Right cardiac atrium (tissue), 5 donors: Measurements from ENCODE around the gene HPN. TPM values are rescaled to one million over a fixed set of nuclear protein-coding genes. Genes with fewer than 3 reads are reported as not detected.
"Not testable (repeated sequence)": the region's sequence is repeated elsewhere in the genome, so short reads cannot be mapped to it uniquely, and the experiment has no call there.

Experiments used
- ATAC-seq, 2 donors: fragments of 200-7000 bp; cut with Tn5 transposase; one replicate each; pipeline versions ENCODE4 v1.8.0 to v1.9.1; 2020; ENCODE audit warnings: moderate library complexity in 2 of 2, mild to moderate bottlenecking in 1 of 2
- DNase-seq, 3 donors: peaks; one replicate each; pipeline ENCODE4 v3.0.0-alpha.2; 2020
- H3K27ac ChIP-seq: one replicate; pipeline ENCODE4 v1.5.1; 2013; ENCODE audit warnings: mild to moderate bottlenecking, low read length, control low read depth, moderate library complexity
- H3K27me3 ChIP-seq: one replicate; pipeline ENCODE4 v1.6.1; 2013; ENCODE audit not compliant: control insufficient read depth, insufficient read depth
- H3K4me1 ChIP-seq: one replicate; pipeline ENCODE4 v1.6.1; 2013; ENCODE audit warnings: low read length; ENCODE audit not compliant: control insufficient read depth, insufficient read depth
- H3K4me3 ChIP-seq: one replicate; pipeline ENCODE4 v1.5.1; 2013; ENCODE audit warnings: low read length, control low read depth
- H3K9me3 ChIP-seq: one replicate; pipeline ENCODE4 v1.6.1; 2013; ENCODE audit warnings: low read length; ENCODE audit not compliant: control insufficient read depth
- WGBS: extraction: QIAGEN DNeasy Blood & Tissue Kit; methylation state at CpG from one replicate; pipeline ENCODE4 v1.1.7; 2013; 5-methylcytosine and 5-hydroxymethylcytosine counted together
- intact Hi-C, 4 donors: fragments of 100-400 bp; cut with DNase I; formaldehyde crosslinking; loops; one replicate each; pipeline versions ENCODE4 v1.11.0 to v1.14.0; 2022 to 2023
- long read RNA-seq, 4 donors: library from polyadenylated mRNA; unstranded; transcript quantifications; one replicate each; pipeline ENCODE4 v2.0.0, GENCODE V29; 2020 to 2021
- polyA plus RNA-seq: library from polyadenylated mRNA; stranded (reverse); fragments of 200-250 nt; gene quantifications from one replicate; pipeline ENCODE4 v1.2.3, GENCODE V29; 2013
- total RNA-seq, 4 donors: library from RNA; stranded (reverse); fragmentation: NEBNext Ultra II Directional; extraction: Animal tissue kit (Norgen Biotek cat#: 25700); gene quantifications; one replicate each; pipeline ENCODE4 v1.2.1, GENCODE V29; 2021
- donor health status: healthy with polysubstance abuse.
- donor health status: DM: no; HTN: yes; CAD: no.
- donor health status: DM: no; HTN: no; CAD: no.
- donor health status: DM: no; HTN: yes; CAD: no; lungs with severe emphysema.
- donor health status: DM: yes; HTN: yes; CAD: no.

The HPN gene
- total RNA-seq = 1 to 10 TPM; 3.9 to 7.0 (median 5.0) TPM
- polyA plus RNA-seq = 1.5 TPM
- long read RNA-seq, donor 1, partial matches to known transcripts = 5 of 9 reads
- long read RNA-seq, donor 1, other reads (novel, unspliced or antisense) = 4 of 9 reads
- long read RNA-seq, donor 2, partial matches to known transcripts = 7 of 10 reads
- long read RNA-seq, donor 2, other reads (novel, unspliced or antisense) = 3 of 10 reads
- long read RNA-seq, donor 3, partial matches to known transcripts = 16 of 19 reads
- long read RNA-seq, donor 3, other reads (novel, unspliced or antisense) = 3 of 19 reads
- long read RNA-seq, donor 4, partial matches to known transcripts = 6 of 14 reads
- long read RNA-seq, donor 4, other reads (novel, unspliced or antisense) = 8 of 14 reads

DNA sequence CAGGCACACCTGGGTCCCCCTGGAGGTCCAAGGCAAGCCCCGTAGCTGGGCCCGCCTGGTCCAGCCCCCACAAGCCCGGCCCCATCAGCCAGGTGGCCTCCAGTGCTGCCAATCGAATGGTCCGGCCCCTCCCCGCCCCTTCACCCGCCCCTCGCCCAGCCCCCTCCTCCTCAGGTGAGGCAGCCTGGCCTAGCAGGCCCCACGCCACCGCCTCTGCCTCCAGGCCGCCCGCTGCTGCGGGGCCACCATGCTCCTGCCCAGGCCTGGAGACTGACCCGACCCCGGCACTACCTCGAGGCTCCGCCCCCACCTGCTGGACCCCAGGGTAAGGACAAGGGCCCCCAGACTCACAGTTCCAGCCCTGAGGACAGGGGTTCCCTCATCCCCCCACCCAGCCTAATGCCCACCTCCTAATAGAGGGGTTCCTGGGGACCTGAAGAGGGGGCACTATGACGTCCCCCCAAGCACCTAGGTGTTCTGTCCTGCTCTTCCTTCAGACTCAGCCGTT is at the start of gene HPN:
Gene HPN (plus strand): TSS at position 174 of the 508 bp plus-strand sequence. CDS start 786 bp downstream, outside the sequence.
- H3K4me1 ChIP-seq = peaks cover 14% of the 10 kb centered on the region
- H3K27me3 ChIP-seq = no peaks in the 10 kb centered on the region
- 66% methylated on average over 19 of the region's 19 CpGs for WGBS
- peak; percentile 0 to 3 for ATAC-seq
- H3K9me3 ChIP-seq = no peaks in the 10 kb centered on the region
- peak within 1 kb of the TSS; percentile 37 for H3K27ac ChIP-seq
- H3K4me3 ChIP-seq = no peak within 1 kb of the TSS
- intact Hi-C loops = no loop called here
- DNase-seq = peak in 2 of 3 donors; percentile 64 to 75

DNA sequence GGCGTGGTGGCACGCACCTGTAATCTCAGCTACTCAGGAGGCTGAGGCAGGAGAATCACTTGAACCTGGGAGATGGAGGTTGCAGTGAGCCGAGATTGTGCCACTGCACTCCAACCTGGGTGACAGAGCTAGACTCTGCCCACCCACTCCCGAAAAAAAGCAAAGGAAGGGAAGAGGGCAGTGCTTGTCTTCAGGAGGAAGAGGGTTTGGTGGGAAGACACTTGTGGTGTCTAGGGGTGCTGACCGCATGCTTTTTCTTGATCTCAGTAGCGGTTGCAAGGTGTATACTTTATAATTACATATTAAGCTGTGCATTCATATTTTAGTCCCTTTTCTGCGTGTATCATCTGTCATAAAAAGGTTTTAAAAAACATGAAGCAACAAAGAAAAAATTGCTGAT is 48.9 kb upstream of the HPN start:
- H3K27me3 ChIP-seq, intact Hi-C loops, H3K9me3 ChIP-seq, ATAC-seq, H3K4me3 ChIP-seq, H3K27ac ChIP-seq, H3K4me1 ChIP-seq: not testable (repeated sequence)
- DNase-seq = peak in 1 of 3 donors; percentile 10
- 83% methylated on average over 7 of the region's 7 CpGs for WGBS

DNA sequence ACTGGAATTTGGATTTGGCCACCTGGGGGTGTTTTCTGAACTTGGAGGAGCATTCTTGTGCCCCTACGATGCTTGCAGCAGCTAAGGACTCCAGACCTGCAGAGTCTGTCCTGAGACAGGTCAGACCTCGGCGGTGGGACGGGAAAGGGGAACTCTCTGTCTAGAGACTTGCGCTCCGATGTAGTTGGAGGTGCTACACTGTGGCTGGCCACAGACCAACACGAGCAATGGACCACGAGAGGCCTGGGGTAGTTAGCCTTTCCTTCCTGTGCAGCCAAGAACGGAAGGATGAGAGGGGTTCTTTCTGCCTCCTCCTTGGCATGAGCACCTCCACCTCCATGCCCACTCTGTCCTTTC is 47.3 kb upstream of the HPN start:
- DNase-seq (peak in 1 of 3 donors; percentile 52), ATAC-seq (no peak)
- Histone ChIP-seq H3K9me3 (no peaks in the 10 kb centered on the region), H3K4me1 (no peaks in the 10 kb centered on the region), H3K27me3 (no peaks in the 10 kb centered on the region), H3K27ac (peak overlapping the region; percentile 28), H3K4me3 (no peak overlapping the region)
- WGBS = 64% methylated on average over 9 of the region's 9 CpGs
- intact Hi-C loops = no loop called here

DNA sequence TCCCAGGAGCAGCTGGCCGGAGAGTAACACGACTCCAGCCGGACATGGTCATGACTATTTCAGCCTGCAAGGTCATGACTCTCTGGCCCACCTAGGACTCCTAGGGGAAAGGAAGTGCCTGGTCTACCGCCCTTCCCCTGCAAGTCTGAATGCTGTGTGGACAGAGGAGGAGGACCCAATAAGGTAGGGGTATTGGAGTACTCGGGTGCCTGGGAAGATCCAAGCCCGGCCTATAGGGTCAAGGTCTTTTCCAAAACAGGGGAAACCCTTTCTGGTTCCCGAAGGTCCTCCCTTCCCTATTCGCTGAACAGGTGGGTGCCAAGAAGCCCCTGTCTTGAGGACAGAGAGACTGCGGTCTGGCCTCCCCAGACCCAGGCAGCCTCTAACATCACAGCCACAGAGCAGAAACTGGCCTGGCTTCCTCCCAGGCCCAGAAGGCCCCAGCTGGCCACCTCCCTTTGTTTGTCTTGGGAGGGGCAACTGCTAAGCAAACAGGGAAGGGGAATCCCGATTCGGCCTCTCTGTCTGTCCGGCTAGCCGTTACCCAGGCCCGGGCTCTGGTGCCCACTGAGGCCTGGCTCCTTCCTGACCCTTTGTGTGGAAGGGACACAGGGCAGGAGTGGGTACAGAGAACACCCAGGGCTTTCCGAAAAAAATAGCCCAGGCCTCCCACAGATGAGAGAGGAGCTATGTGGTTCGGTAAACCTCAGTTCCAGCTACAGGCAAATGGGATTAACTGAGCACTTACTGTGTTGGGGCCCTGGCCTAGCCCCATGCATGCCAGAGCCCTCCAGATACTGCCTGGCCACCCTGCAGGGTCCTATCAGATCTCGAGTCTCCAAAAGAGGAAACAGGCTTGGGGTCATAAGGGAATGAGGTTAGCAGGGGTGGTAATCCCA is 46.6 kb upstream of the HPN start:
- Histone ChIP-seq H3K27ac (peak overlapping the region; percentile 69), H3K4me3 (no peak overlapping the region), H3K27me3 (no peaks in the 10 kb centered on the region), H3K4me1 (no peaks in the 10 kb centered on the region), H3K9me3 (no peaks in the 10 kb centered on the region)
- intact Hi-C loops = no loop called here
- ATAC-seq (peak; percentile 74 to 75), DNase-seq (peak; percentile 62 to 82 (median 81))
- WGBS = 58% methylated on average over 17 of the region's 17 CpGs

DNA sequence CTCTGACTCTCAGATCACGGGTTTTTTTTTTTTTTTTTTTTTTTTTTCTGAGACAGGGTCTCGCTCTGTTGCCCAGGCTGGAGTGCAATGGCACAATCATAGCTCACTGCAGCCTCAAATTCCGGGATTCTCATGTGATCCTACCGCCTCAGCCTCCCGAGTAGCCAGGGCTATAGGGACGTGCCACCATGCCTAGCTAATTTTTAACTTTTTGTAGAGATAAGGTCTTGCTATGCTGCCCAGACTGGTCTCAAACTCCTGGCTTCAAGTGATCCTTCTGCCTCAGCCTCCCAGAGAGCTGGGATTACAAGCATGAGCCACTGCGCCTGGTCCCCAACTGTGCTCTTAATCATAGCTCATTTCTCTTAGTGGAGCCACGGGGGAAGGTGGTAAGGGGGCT is 46.0 kb upstream of the HPN start:
- H3K27ac ChIP-seq = peak overlapping the region; percentile 69
- DNase-seq (no peak), ATAC-seq (no peak)
- no peaks in the 10 kb centered on the region for H3K9me3 ChIP-seq
- intact Hi-C loops = no loop called here
- 94% methylated on average over 8 of the region's 8 CpGs for WGBS
- H3K27me3 ChIP-seq = no peaks in the 10 kb centered on the region
- H3K4me3 ChIP-seq = no peak overlapping the region
- H3K4me1 ChIP-seq = no peaks in the 10 kb centered on the region

DNA sequence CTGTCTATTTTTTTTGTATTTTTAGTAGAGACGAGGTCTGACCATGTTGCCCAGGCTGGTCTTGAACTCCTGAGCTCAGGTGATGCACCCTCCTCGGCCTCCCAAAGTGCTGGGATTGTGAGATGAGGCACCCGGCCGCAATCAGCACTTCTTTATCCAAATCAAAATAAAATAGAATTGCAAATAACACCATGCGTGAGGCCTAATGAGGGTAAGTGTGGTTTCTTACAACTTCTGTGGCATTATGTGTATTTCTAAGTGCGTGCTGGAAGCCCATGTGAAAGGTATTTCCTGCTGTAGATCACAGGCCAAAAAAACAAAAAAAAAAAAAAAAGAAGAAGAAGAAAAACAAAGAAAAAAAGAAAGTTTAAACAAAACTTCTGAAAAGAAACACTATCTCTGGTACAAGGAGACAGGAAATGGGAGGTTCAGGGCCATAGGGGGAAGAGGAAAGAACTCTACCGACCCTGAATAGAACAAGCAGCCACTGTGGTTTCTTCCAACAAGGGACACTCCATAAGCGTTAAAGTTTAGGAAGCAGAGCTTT is 44.4 kb upstream of the HPN start:
- H3K4me1 ChIP-seq = no peaks in the 10 kb centered on the region
- intact Hi-C loops = no loop called here
- no peak for ATAC-seq
- H3K9me3 ChIP-seq = no peaks in the 10 kb centered on the region
- H3K27me3 ChIP-seq = no peaks in the 10 kb centered on the region
- no peak for DNase-seq
- H3K27ac ChIP-seq = no peak overlapping the region
- WGBS = 61% methylated on average over 8 of the region's 8 CpGs
- H3K4me3 ChIP-seq = no peak overlapping the region

DNA sequence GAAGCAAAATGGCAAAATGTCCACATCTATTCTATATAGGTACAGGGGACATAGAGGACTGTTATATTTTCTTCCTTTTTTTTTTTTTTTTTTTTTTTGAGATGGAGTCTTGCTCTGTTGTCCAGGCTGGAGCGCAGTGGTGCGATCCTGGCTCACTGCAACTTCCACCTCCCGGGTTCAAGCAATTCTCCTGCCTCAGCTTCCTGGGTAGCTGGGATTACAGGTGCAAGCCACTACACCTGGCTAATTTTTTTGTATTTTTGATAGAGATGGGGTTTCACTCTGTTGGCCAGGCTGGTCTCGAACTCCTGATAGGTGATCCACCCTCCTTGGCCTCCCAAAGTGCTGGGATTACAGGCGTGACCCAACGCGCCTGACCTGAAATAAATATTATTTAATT is 43.3 kb upstream of the HPN start:
- ATAC-seq, intact Hi-C loops, H3K27me3 ChIP-seq, H3K4me1 ChIP-seq, H3K27ac ChIP-seq, H3K4me3 ChIP-seq, H3K9me3 ChIP-seq: not testable (repeated sequence)
- WGBS = 89% methylated on average over 7 of the region's 7 CpGs
- peak in 1 of 3 donors; percentile 28 for DNase-seq

DNA sequence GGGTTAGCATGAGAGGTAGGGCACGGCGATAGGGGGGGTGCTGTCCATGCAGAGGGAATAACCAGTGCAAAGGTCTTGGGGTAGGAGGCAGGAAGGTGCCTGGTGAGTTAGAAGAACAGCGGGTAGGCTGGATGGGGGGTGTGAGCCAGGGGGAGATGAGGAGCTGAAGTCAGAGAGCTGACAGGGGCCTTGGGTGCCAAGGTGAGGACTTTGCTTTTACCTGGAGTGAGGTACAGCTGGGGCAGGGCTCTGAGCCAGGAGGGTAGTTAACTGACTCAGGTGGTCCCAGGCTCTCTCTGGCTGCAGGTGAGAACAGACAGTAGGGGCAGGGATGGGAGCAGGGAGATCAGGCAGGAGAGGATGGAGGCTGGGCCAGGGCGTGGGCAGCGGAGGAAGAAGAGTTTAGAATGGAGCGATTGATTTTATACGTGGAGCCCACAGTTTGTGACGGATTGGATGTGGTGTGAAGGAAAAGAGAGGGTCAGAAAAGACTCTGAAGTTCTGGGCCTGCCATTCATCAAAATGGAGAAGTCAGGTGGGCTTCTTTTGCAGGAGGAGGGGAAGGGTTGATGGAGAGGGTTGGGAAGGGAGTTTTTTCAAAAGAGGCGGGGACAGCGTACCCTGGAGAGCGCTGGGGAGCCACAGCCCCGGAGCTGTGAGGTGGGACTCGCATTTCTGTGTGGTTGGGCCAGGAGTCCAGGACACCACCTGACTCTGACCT is 42.6 kb upstream of the HPN start:
- peak overlapping the region; percentile 99 for H3K4me3 ChIP-seq
- H3K9me3 ChIP-seq = no peaks in the 10 kb centered on the region
- peaks cover 7% of the 10 kb centered on the region for H3K4me1 ChIP-seq
- DNase-seq (peak in 1 of 3 donors; percentile 26), ATAC-seq (peak; percentile 31 to 47)
- 46% methylated on average over 13 of the region's 13 CpGs for WGBS
- H3K27me3 ChIP-seq = no peaks in the 10 kb centered on the region
- H3K27ac ChIP-seq = peak overlapping the region; percentile 99
- intact Hi-C loops = no loop called here

DNA sequence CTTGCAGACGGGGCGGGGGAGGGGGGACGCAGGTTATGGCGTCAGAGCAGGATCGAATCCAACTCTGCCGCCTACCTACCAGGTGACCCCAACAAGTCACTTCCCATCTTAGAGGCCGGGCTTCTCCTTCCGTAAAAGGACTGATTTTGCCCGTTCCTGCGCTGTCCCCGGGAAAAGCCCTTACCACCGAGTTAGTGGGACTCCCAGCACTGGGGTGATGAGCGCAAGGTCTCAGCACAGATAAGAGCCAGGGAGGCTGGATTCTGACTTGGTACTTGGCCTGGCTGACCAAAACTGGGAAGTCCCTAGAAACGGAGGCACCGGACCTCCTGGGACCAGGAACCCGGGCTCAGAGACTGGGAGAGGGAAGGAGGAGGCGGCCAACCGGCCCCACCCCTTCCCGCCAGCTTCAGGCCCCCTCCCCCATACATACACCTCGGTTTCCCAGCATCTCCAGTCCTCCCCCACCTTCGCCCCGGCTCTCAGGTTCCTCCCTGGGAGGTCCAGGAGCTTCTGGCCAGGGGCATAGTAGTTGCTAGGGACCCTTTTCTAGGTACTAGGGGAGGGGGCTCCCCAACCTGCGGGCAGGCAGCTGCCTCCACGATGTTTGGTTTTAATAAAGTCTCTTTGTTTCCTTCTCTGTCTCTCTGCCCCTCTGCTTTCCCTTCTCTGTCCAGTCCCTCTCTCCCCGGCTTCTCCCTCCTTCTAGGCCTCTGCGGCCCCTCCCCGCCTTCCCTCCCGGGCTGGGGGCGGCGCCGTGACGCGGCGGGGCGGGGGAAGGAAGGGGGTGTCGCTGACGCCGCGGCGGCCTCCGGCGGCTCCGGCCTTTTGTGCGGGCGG is 41.8 kb upstream of the HPN start, which contains the start of gene GRAMD1A:
Gene GRAMD1A (plus strand): TSS at position 826 of the 840 bp plus-strand sequence. CDS start 156 bp downstream, outside the sequence.
- peaks cover 7% of the 10 kb centered on the region for H3K4me1 ChIP-seq

DNA sequence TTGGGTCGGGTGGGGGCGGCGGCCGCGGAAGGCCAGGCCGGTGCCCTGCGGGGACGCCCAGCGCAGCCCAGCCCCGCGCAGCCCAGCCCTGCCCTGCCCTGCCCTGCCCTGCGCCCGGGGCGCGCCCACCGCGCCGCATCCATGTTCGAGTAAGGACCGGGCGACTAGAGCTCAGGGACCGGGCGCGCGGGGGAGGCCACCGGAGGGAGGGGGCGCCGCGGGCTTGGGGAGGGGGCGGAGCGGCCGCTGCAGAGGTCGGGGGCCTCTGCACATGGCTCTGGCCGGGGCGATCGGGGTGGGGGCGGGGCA is 41.2 kb upstream of the HPN start:
- Histone ChIP-seq H3K4me3 (peak overlapping the region; percentile 99), H3K4me1 (peaks cover 7% of the 10 kb centered on the region)

More for the DNA sequence above, 41.8 kb upstream of the HPN start, which contains the start of gene GRAMD1A:
- whole genome bisulfite sequencing = under 1% methylated on average over 41 of the region's 45 CpGs
- H3K27me3 ChIP-seq = no peaks in the 10 kb centered on the region
- DNase-seq (peak; percentile 89 to 96 (median 95)), ATAC-seq (peak; percentile 88 to 93)
- intact Hi-C loops = no loop called here
- H3K27ac ChIP-seq = peak within 1 kb of the TSS; percentile 99
- peak within 1 kb of the TSS; percentile 99 for H3K4me3 ChIP-seq
- H3K9me3 ChIP-seq = no peaks in the 10 kb centered on the region

More for the DNA sequence above, 41.2 kb upstream of the HPN start:
- no peaks in the 10 kb centered on the region for H3K27me3 ChIP-seq
- ATAC-seq (no peak), DNase-seq (no peak)
- H3K27ac ChIP-seq = peak overlapping the region; percentile 85
- H3K9me3 ChIP-seq = no peaks in the 10 kb centered on the region
- intact Hi-C loops = no loop called here
- 1% methylated on average over 37 of the region's 37 CpGs for WGBS
